DMS153 (cell line): ENCODE measurements around the gene CHRM4.

ENCODE experiments used
- DNase-seq: peaks from one replicate; lab custom pipeline; 2025; lab: John Stamatoyannopoulos, UW

The CHRM4 gene

DNA sequence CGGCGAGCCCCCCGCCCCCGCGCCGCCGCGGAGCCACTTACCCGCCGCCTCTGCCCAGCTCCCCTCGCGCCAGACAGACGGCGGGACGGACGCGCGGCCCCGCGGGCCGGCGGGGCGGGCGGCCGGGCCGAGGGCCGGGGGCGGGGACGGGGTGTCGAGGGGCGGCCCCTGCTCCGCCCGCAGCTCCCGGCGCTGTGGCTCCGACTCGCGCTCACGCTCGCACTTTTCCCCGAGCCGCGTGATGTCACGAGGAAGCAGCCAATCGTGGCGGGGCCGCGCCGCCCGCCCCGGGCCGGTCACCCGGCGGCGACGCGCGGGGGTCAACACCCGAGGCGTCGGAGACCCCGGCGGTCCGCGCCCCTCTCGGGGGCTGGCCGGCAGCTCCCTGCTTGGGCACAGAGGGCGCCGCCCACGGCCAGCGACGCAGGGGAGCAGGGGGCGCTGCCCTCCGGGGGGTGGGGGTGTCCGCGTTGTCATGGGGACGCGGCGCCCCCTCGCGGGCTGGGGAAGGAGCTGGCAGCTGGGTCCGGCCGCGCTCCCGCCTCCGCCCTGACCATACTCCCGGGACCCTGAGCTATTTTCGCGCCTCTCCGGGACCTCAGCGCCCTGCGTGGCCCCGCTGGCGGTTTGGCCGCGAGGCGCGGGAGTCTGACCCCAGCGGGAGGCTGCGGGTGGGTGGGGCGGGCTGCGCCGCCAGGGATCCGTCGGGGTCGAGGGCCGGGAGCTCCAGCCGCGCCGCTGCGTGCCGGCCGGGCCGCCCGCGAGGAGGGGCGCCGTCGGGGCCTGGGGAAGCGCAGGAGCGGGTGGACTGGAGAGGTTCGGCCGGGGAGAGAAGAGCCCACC lies at the start of gene CHRM4:
TSS of gene CHRM4 (minus strand) at position 199 of the 843 bp plus-strand sequence. CDS start 5,219 bp downstream, outside the sequence.
- DNase-seq, result peak; percentile 82

- DNase-seq, result peak; percentile 2
These were observed 46.6 kb upstream of the CHRM4 start for GRCh38 chr11:46438211-46438610.

DNA sequence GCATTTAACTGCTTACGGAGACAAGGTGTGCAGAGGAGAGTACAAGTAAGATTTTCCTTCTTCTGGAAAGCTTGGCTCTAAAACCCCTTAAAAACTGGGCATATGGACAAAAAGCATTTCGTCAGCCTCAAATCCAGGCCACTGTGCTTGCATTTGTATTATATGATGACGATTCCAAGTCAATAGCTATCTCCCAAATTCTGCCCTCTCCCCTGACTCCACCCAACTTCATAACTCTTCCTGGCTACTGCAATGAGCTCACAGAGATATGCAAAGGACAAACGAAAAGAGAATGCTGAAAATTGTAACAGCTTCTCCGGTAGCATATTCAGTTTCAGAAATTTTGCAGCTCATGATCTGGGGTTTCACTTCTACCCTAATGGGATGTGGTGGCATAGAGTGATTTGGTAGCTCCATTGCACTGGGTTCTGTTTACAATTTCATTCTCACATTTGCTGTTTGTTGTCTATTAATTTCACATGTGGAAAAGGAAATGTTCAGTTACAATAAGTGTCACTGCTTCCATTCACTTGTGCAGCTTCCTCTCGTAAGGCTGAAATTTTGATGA lies 45.6 kb upstream of the CHRM4 start:
- DNase-seq, result no peak

DNA sequence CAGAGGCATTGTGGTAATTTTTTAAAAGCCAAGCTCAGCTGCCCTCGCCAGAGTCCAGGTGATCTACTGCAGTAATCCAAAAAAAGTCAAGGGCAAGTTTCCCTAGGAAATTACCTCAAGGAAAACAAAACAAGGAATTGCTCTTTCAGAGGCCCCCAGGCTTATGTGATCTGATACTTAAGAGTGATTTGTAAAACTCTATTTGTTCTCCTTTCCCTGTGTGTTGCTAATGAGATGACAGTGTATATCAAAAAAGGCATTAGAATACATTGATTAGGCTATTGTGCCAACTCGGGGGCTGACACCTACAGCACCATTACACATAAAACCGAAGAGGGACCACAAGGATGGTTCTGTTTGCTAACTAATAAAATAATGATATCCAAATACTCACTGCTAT lies 44.5 kb upstream of the CHRM4 start:
- DNase-seq, result no peak

DNA sequence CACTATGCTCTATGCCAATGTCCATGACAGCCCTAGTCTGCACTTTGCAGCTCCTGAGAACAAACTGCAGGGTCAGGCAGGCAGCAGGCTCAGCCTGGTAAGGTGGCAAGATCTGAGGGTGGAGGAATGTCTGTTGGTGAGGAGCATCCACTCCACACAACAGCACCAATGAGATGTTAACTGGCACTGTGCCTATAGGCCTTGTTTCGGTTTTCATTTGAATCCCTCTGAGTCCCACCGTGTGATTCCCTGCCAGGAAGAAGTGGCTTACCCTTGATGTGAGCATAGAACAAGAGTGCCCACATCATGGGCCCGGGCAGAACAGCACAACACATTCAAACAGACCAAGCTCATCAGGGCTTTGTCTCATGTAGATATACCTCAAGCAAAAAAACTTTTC lies 44.1 kb upstream of the CHRM4 start:
- no peak for DNase-seq

- DNase-seq, result no peak
These were observed 39.6 kb upstream of the CHRM4 start for GRCh38 chr11:46431211-46431610.

DNA sequence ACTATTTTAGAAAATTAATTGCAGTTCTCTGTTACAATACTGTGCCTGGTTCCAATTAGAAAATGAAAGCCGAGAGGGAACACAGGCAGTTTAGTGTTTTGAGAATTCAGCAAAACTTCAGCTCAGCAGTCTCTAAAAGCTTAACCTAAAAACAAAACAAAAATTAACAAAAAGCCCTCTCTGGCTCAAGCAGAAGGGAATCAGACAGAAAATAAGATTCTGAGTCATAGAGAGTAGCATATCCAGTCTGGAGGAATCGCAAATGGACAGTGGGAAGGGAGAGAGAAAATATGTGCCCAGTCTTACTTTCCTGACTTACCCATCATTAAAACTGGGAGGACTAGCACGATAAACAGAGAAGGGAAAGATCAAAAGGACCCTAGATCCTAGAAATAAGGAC lies 38.1 kb upstream of the CHRM4 start:
- no peak for DNase-seq

- DNase-seq, result no peak
These were observed 35.8 kb upstream of the CHRM4 start for GRCh38 chr11:46427364-46427763.

DNA sequence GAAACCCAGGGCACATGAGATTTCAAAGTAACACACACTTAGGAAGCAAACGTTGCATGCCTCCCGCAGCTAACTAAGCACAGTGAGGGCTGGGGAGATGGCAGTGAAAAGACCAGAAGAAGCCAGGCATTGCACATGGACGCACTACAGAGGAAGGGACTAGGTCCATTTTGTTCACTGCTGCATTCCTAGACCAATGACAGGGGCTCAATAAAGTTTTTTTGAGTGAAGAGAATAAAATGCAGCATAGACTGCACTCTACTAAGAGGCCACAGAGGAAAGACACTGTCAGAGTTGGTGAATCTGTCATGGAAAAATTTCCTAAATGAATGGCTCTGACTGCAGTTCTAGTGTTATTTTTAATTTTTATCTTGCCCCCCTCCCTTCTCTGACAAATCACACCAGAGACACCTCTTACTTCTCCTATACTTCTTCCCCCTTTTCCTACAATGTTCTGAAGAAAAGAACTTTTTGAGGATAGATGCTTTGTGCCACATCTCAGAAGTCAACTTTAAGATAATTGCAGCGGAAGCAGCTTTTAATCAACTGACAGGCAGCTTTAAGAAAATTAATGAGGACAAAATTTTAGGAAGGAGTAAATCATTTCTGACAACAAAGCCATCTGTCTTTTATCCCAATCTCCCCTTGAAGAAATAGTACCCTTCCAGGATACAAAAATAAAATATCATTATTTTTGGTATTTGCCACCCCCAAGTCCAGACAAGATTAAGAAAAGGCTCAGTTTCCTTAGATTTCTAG lies 34.8 kb upstream of the CHRM4 start:
- no peak for DNase-seq

DNA sequence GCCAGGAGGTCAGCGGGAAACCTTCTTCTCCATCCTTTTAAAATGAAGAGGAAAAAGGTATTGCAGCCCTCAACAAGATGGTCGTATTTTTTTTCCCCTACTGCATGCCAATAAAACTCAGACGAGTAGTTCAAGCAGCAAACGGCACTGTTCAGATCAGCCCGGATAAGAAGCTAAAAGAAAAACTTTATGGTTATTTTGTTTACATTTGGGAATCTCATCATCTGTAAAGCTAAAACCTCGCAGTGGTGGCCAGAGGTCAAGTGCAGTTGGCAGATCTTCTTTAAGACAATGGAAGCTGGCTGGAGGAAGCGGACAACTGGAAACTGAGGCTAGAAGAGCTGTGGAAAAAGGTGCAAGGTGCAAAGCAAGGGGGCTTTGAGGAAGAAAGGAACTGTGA lies 31.0 kb upstream of the CHRM4 start:
- DNase-seq, result no peak

- no peak for DNase-seq
These were observed 29.8 kb upstream of the CHRM4 start for GRCh38 chr11:46421257-46421880.

GRCh38 chr11:46420513-46420912 lies 28.9 kb upstream of the CHRM4 start:
- DNase-seq, result no peak

DNA sequence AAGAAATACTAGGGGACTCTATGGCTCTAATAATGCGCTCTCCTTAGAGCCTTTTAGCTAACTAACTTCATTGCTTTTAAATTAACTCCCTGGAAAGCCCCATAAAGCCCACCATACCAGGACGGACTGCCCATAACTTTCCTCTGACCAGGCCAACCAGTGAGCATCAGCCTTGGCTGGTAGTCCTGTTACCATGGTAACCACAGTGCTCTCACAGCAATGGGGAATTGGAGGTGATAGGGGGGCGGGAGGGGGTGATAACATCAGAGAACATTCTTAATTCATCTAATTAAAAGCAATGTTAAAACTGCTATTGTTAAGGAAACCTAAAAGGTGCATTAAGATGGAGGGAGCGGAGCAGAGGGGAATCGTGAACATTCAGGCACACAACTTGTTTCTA lies 27.2 kb upstream of the CHRM4 start:
- no peak for DNase-seq

DNA sequence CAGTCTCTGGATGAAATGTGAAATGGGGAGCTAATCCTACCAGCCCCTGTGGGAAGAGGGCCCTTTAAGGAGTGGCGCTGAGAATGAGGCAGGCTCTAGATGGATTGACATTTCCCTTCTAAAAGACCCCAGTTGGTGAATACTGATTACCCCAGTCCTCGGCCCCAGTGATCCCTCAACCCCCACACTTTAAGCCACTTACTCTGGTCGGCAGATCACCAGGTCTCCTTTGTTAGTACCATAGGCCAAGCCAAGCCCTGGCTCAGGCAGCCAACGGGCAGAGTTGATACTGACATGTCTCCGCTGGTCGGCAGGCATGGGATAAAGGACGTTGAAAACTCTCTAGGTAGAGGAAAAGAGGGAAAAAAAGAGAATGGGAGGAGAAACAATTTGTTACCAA lies 26.1 kb upstream of the CHRM4 start:
- no peak for DNase-seq

DNA sequence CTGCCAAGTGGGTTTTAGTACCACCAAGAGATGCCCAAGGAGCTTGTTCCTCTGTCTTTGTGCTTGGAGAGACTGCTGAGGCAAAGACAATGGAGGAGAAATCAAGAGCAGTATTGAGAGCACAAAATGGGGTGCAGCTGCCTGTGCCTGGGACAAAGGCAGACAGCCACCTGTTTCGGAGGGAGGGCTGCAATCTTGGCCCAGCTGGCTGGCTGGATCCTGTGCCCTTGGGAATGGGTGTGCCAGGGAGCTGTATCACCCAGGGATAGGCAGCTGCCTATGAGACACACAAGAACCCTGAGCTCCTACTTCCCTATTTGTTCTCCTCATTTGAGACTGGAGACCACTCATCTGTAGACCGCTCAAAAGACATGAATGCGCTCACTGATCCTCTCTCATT lies 23.3 kb upstream of the CHRM4 start:
- DNase-seq, result no peak

- DNase-seq, result peak; percentile 71
These were observed 22.9 kb upstream of the CHRM4 start for GRCh38 chr11:46414466-46414796.

DNA sequence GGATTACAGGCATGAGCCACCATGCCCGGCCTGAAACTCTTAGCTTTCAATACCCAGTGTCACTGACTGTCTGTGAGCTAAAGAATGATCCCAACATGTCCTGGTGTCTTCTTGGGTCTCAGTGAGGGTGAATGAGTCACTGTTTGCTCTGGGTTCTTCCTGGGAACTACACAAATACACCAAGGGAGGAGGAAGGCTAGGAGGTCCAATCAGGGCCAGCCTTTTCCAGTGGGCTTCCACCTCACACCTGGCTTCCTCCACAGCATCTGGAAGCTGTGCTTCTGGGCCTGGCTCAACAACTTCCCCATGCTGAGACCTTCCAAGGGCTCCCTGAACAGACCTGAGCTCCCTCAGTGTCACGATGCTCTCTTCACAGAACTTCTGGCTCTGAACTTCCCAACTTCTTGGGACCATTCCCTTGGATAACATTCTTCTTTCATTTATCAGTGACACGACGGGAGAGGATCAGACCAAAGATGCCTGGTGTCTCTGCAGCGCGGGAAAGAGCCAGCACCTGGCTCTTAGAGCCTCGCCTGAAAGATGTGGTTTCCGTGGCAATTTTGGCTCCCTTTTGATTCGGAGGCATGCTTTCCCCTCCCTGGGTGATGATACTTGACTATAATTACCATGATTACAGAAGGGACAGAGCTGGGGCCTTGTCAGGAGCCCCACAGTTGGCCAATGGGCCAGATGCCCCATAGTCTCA lies 22.3 kb upstream of the CHRM4 start:
- peak; percentile 77 for DNase-seq

- DNase-seq, result no peak
These were observed 18.4 kb upstream of the CHRM4 start for GRCh38 chr11:46410021-46410420.

- DNase-seq, result no peak
These were observed 16.9 kb upstream of the CHRM4 start for GRCh38 chr11:46408407-46408986.

DNA sequence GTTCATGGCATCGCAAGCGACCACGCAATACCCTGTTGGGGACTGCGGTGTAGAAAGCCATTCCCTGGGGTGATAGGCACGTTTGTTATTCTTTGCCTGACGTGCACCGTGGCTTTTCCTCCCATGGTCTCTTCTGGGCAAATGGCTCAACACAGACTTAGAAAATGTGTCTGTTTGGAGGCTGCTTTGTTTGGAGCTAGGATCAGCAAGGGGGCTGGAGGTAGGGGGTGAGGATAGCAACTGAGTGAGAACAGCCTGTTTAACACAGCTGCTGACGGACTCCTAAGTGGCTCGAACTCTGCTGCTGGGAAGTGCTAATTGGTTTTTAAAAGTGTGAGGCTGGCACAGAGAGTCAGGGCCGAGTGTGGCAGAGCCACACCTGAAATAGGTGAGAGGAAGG lies 16.1 kb upstream of the CHRM4 start:
- DNase-seq, result no peak

GRCh38 chr11:46404476-46405017 lies 13.0 kb upstream of the CHRM4 start:
- DNase-seq, result no peak
